ENCODE data around the gene SPNS1.

SPNS1 gene

GRCh38 chr16:29024278-29024677 lies 49.7 kb downstream of the SPNS1 start:
- H3K36me3 ChIP-seq (ENCODE audit: control insufficient read depth in 5 of 5, insufficient read depth in 5 of 5, low read length in 5 of 5): no peaks in the 10 kb centered on the region
- H3K9me3 ChIP-seq (ENCODE audit: control insufficient read depth in 5 of 5, low read length in 5 of 5): no peaks in the 10 kb centered on the region
- H3K4me1 ChIP-seq (ENCODE audit: control insufficient read depth in 5 of 5, insufficient read depth in 5 of 5, low read length in 5 of 5): peaks cover 0 to 6% (median 4%) of the 10 kb centered on the region in 5 donors
- H3K27ac ChIP-seq (ENCODE audit: low read depth, low read length): no peak overlapping the region
- peaks cover 4 to 18% (median 6%) of the 10 kb centered on the region in 5 donors for H3K27me3 ChIP-seq (ENCODE audit: control insufficient read depth in 5 of 5, insufficient read depth in 4 of 5, low read length in 5 of 5)
- no peak overlapping the region for H3K4me3 ChIP-seq (ENCODE audit: low read depth in 1 of 5, low read length in 5 of 5)
- no peak overlapping the region for H3K9ac ChIP-seq (ENCODE audit: low read length in 5 of 5)

GRCh38 chr16:29025218-29025617 lies 50.6 kb downstream of the SPNS1 start:
- H3K27me3 ChIP-seq (ENCODE audit: control insufficient read depth in 5 of 5, insufficient read depth in 4 of 5, low read length in 5 of 5): peaks cover 4 to 18% (median 6%) of the 10 kb centered on the region in 5 donors

GRCh38 chr16:29025735-29026134 lies 51.2 kb downstream of the SPNS1 start:
- no peak overlapping the region for H3K27ac ChIP-seq (ENCODE audit: low read depth, low read length)
- H3K27me3 ChIP-seq (ENCODE audit: control insufficient read depth in 5 of 5, insufficient read depth in 4 of 5, low read length in 5 of 5): peaks cover 4 to 18% (median 6%) of the 10 kb centered on the region in 5 donors
- no peak overlapping the region for H3K4me3 ChIP-seq (ENCODE audit: low read depth in 1 of 5, low read length in 5 of 5)
- peaks cover 0 to 8% (median 6%) of the 10 kb centered on the region in 5 donors for H3K4me1 ChIP-seq (ENCODE audit: control insufficient read depth in 5 of 5, insufficient read depth in 5 of 5, low read length in 5 of 5)
- no peak overlapping the region for H3K9ac ChIP-seq (ENCODE audit: low read length in 5 of 5)
- no peaks in the 10 kb centered on the region for H3K36me3 ChIP-seq (ENCODE audit: control insufficient read depth in 5 of 5, insufficient read depth in 5 of 5, low read length in 5 of 5)
- H3K9me3 ChIP-seq (ENCODE audit: control insufficient read depth in 5 of 5, low read length in 5 of 5): no peaks in the 10 kb centered on the region

More at GRCh38 chr16:29025218-29025617, 50.6 kb downstream of the SPNS1 start:
- Histone ChIP-seq H3K27ac (ENCODE audit: low read depth, low read length) (no peak overlapping the region), H3K9ac (ENCODE audit: low read length in 5 of 5) (no peak overlapping the region), H3K36me3 (ENCODE audit: control insufficient read depth in 5 of 5, insufficient read depth in 5 of 5, low read length in 5 of 5) (no peaks in the 10 kb centered on the region), H3K4me1 (ENCODE audit: control insufficient read depth in 5 of 5, insufficient read depth in 5 of 5, low read length in 5 of 5) (peaks cover 0 to 8% (median 6%) of the 10 kb centered on the region in 5 donors), H3K4me3 (ENCODE audit: low read depth in 1 of 5, low read length in 5 of 5) (no peak overlapping the region), H3K9me3 (ENCODE audit: control insufficient read depth in 5 of 5, low read length in 5 of 5) (no peaks in the 10 kb centered on the region)

- Histone ChIP-seq H3K27ac (ENCODE audit: low read depth, low read length) (no peak overlapping the region), H3K4me3 (ENCODE audit: low read depth in 1 of 5, low read length in 5 of 5) (no peak overlapping the region), H3K4me1 (ENCODE audit: control insufficient read depth in 5 of 5, insufficient read depth in 5 of 5, low read length in 5 of 5) (peaks cover 0 to 8% (median 6%) of the 10 kb centered on the region in 5 donors), H3K36me3 (ENCODE audit: control insufficient read depth in 5 of 5, insufficient read depth in 5 of 5, low read length in 5 of 5) (no peaks in the 10 kb centered on the region), H3K9ac (ENCODE audit: low read length in 5 of 5) (no peak overlapping the region), H3K9me3 (ENCODE audit: control insufficient read depth in 5 of 5, low read length in 5 of 5) (no peaks in the 10 kb centered on the region), H3K27me3 (ENCODE audit: control insufficient read depth in 5 of 5, insufficient read depth in 4 of 5, low read length in 5 of 5) (peaks cover 3 to 17% (median 6%) of the 10 kb centered on the region in 5 donors)
These were observed 54.0 kb downstream of the SPNS1 start for GRCh38 chr16:29028457-29029167.

GRCh38 chr16:29029168-29029994 lies 54.8 kb downstream of the SPNS1 start:
- H3K27ac ChIP-seq (ENCODE audit: low read depth, low read length): no peak overlapping the region
- H3K9ac ChIP-seq (ENCODE audit: low read length in 5 of 5): no peak overlapping the region
- peaks cover 0 to 8% (median 6%) of the 10 kb centered on the region in 5 donors for H3K4me1 ChIP-seq (ENCODE audit: control insufficient read depth in 5 of 5, insufficient read depth in 5 of 5, low read length in 5 of 5)
- H3K27me3 ChIP-seq (ENCODE audit: control insufficient read depth in 5 of 5, insufficient read depth in 4 of 5, low read length in 5 of 5): peaks cover 0 to 11% (median 3%) of the 10 kb centered on the region in 5 donors
- no peaks in the 10 kb centered on the region for H3K36me3 ChIP-seq (ENCODE audit: control insufficient read depth in 5 of 5, insufficient read depth in 5 of 5, low read length in 5 of 5)
- no peaks in the 10 kb centered on the region for H3K9me3 ChIP-seq (ENCODE audit: control insufficient read depth in 5 of 5, low read length in 5 of 5)
- no peak overlapping the region for H3K4me3 ChIP-seq (ENCODE audit: low read depth in 1 of 5, low read length in 5 of 5)

GRCh38 chr16:29030086-29030840 lies 55.7 kb downstream of the SPNS1 start:
- H3K4me1 ChIP-seq (ENCODE audit: control insufficient read depth in 5 of 5, insufficient read depth in 5 of 5, low read length in 5 of 5): peaks cover 0 to 8% (median 6%) of the 10 kb centered on the region in 5 donors
- no peaks in the 10 kb centered on the region for H3K9me3 ChIP-seq (ENCODE audit: control insufficient read depth in 5 of 5, low read length in 5 of 5)
- H3K27ac ChIP-seq (ENCODE audit: low read depth, low read length): no peak overlapping the region
- H3K9ac ChIP-seq (ENCODE audit: low read length in 5 of 5): no peak overlapping the region
- peaks cover 0 to 10% (median 3%) of the 10 kb centered on the region in 5 donors for H3K27me3 ChIP-seq (ENCODE audit: control insufficient read depth in 5 of 5, insufficient read depth in 4 of 5, low read length in 5 of 5)
- H3K4me3 ChIP-seq (ENCODE audit: low read depth in 1 of 5, low read length in 5 of 5): no peak overlapping the region
- no peaks in the 10 kb centered on the region for H3K36me3 ChIP-seq (ENCODE audit: control insufficient read depth in 5 of 5, insufficient read depth in 5 of 5, low read length in 5 of 5)
